Neural progenitor cell (in vitro differentiated cells): ENCODE measurements around the gene RGS14.

Experiments used
- EZH2phosphoT487 ChIP-seq: fragments of 200-600 bp; sonication (generic); IDR thresholded peaks from 2 replicates; pipeline ENCODE4 v1.6.1; 2017; ENCODE audit warnings: antibody characterized with exemption
- TF ChIP-seq, protein P1 (sequence below): fragments of 200-600 bp; sonication (generic); IDR thresholded peaks from 2 replicates; pipeline ENCODE4 v1.5.1; 2017; ENCODE audit warnings: antibody characterized with exemption, mild to moderate bottlenecking

DNA sequence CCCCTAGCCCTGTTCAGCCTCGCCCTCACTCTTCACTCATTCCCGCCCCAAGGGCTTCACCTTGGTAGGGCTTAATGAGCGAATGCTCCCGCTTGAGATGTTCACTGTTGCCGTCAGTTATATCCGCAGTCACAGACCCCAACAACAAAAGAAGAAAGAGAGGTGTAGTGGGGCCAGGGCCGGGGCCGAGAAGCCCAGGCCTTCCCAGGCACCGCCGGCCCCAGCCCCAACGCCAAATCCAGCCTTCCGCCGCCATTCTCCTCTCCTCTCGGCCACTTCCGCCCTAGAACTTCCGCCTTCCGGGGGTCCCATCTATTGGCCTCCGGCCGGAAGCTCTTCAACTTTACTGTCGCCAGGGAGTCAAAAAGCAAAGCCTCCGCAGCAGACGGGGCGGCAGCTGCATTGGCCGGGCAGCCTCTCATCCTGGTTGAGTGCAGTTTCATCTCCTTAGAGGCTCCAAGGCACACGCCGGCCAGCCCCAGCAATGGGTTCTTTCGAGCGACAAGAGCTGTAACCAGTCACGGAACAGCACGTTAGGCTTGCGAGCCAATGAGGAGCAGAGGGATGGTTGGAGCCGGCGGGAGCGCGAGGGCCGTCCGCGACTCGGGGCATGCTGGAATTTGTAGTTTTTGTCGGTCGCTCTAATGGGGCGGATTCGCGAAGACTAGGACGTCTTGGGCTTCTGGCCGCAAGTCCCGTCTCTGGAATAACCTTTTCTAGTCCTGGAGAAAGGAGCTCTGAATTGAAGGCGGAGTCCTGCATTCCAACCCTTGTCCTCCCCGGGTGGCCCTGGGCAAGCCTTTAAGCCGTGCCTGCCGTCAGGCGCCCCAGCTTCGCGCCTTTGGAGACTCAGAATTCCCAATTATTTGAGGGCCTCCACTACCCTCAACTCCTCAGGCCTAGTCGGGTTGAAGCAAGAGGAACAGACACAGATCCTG lies 6.1 kb upstream of the RGS14 start, which contains the start of gene LMAN2:
- TF ChIP-seq EZH2phosphoT487, result no peak
- TF ChIP-seq, protein P1, sequence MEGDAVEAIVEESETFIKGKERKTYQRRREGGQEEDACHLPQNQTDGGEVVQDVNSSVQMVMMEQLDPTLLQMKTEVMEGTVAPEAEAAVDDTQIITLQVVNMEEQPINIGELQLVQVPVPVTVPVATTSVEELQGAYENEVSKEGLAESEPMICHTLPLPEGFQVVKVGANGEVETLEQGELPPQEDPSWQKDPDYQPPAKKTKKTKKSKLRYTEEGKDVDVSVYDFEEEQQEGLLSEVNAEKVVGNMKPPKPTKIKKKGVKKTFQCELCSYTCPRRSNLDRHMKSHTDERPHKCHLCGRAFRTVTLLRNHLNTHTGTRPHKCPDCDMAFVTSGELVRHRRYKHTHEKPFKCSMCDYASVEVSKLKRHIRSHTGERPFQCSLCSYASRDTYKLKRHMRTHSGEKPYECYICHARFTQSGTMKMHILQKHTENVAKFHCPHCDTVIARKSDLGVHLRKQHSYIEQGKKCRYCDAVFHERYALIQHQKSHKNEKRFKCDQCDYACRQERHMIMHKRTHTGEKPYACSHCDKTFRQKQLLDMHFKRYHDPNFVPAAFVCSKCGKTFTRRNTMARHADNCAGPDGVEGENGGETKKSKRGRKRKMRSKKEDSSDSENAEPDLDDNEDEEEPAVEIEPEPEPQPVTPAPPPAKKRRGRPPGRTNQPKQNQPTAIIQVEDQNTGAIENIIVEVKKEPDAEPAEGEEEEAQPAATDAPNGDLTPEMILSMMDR, result no peak
